Lung microvascular endothelial cell (primary cell): ENCODE data around the gene TANC1. TPM values are rescaled to one million over a fixed set of nuclear protein-coding genes. Genes with fewer than 3 reads are reported as not detected.

ENCODE experiments used
- DNase-seq, 2 donors: peaks; one replicate each; pipeline versions ENCODE4 v3.0.0 to v3.0.0-alpha.2; 2010; ENCODE audit warnings: low read depth in 2 of 2
- total RNA-seq: library from RNA; depleted of rRNA; stranded (reverse); fragments of >200 nt; gene quantifications from 2 replicates; pipeline ENCODE4 v1.2.1, GENCODE V29; 2014

TANC1 gene
- total RNA-seq, 1 donor from 2014 or later: 64.7 TPM

GRCh38 chr2:159110784-159111183 is 142.3 kb downstream of the TANC1 start:
- peak in 1 of 2 donors; percentile 55 for DNase-seq

GRCh38 chr2:159111346-159111927 is 143.0 kb downstream of the TANC1 start:
- no peak for DNase-seq

- DNase-seq: no peak
Measured at GRCh38 chr2:159114835-159115234, 146.4 kb downstream of the TANC1 start.

GRCh38 chr2:159116922-159117321 is 148.5 kb downstream of the TANC1 start:
- no peak for DNase-seq

GRCh38 chr2:159117658-159118057 is 149.2 kb downstream of the TANC1 start:
- no peak for DNase-seq

- DNase-seq: peak; percentile 88 to 91
Measured at GRCh38 chr2:159118115-159118858, 149.8 kb downstream of the TANC1 start.

GRCh38 chr2:159118859-159119500 is 150.5 kb downstream of the TANC1 start:
- peak in 1 of 2 donors; percentile 61 for DNase-seq

- peak in 1 of 2 donors; percentile 40 for DNase-seq
Measured at GRCh38 chr2:159119652-159120257, 151.3 kb downstream of the TANC1 start.

- no peak for DNase-seq
Measured at GRCh38 chr2:159123786-159124185, 155.3 kb downstream of the TANC1 start.

GRCh38 chr2:159124441-159124911 is 156.0 kb downstream of the TANC1 start:
- peak; percentile 56 to 96 for DNase-seq

GRCh38 chr2:159124931-159125467 is 156.6 kb downstream of the TANC1 start:
- DNase-seq: peak in 1 of 2 donors; percentile 49

- no peak for DNase-seq
Measured at GRCh38 chr2:159125858-159126257, 157.4 kb downstream of the TANC1 start.

- no peak for DNase-seq
Measured at GRCh38 chr2:159126432-159127022, 158.1 kb downstream of the TANC1 start.

- no peak for DNase-seq
Measured at GRCh38 chr2:159128191-159128590, 159.8 kb downstream of the TANC1 start.

GRCh38 chr2:159129269-159129668 is 160.8 kb downstream of the TANC1 start:
- DNase-seq: no peak

GRCh38 chr2:159129824-159130223 is 161.4 kb downstream of the TANC1 start:
- DNase-seq: peak in 1 of 2 donors; percentile 47

GRCh38 chr2:159130302-159130701 is 161.9 kb downstream of the TANC1 start:
- DNase-seq: no peak

GRCh38 chr2:159131267-159131913 is 162.9 kb downstream of the TANC1 start:
- no peak for DNase-seq

- peak; percentile 81 to 88 for DNase-seq
Measured at GRCh38 chr2:159131914-159132281, 163.5 kb downstream of the TANC1 start.

- DNase-seq: no peak
Measured at GRCh38 chr2:159133797-159134196, 165.4 kb downstream of the TANC1 start.

- DNase-seq: no peak
Measured at GRCh38 chr2:159134979-159135378, 166.5 kb downstream of the TANC1 start.
